Small intestine (tissue), 7 donors: ENCODE results near the gene SH3BP2. TPM values are rescaled to one million over a fixed set of nuclear protein-coding genes. Genes with fewer than 3 reads are reported as not detected.

ENCODE experiments used
- DNase-seq, 2 donors: peaks; one replicate each; pipeline versions ENCODE4 v3.0.0 to v3.0.0-alpha.2; 2013
- FAIRE-seq: peaks from 2 replicates; lab custom pipeline; 2012; peaks lifted over from hg19 to GRCh38; lab: Jason Lieb, UNC
- H3K27ac ChIP-seq, 3 donors: one replicate each; pipeline ENCODE4 v1.5.1; 2013; ENCODE audit warnings: low read length in 2 of 3, mild to moderate bottlenecking in 2 of 3, control low read depth in 1 of 3, inconsistent platforms in 1 of 3, low read depth in 1 of 3, moderate library complexity in 1 of 3
- H3K27me3 ChIP-seq, 3 donors: one replicate each; pipeline ENCODE4 v1.6.1; 2013; ENCODE audit warnings: low read length in 3 of 3, inconsistent platforms in 1 of 3; ENCODE audit not compliant: control insufficient read depth in 3 of 3, insufficient read depth in 3 of 3
- H3K36me3 ChIP-seq, 3 donors: one replicate each; pipeline ENCODE4 v1.6.1; 2013; ENCODE audit warnings: low read length in 3 of 3, inconsistent platforms in 1 of 3, low read depth in 1 of 3, mild to moderate bottlenecking in 1 of 3, moderate library complexity in 1 of 3; ENCODE audit not compliant: control insufficient read depth in 3 of 3, insufficient read depth in 2 of 3
- H3K4me1 ChIP-seq, 3 donors: one replicate each; pipeline ENCODE4 v1.6.1; 2013; ENCODE audit warnings: low read length in 2 of 3, inconsistent platforms in 1 of 3, low read depth in 1 of 3, mild to moderate bottlenecking in 1 of 3, moderate library complexity in 1 of 3; ENCODE audit not compliant: control insufficient read depth in 3 of 3, insufficient read depth in 2 of 3
- H3K4me3 ChIP-seq, 3 donors: one replicate each; pipeline ENCODE4 v1.5.1; 2013; ENCODE audit warnings: low read length in 3 of 3, control low read depth in 1 of 3, inconsistent platforms in 1 of 3, low read depth in 1 of 3, mild to moderate bottlenecking in 1 of 3, moderate library complexity in 1 of 3
- H3K9me3 ChIP-seq, 2 donors: one replicate each; pipeline ENCODE4 v1.6.1; 2013; ENCODE audit warnings: low read depth in 1 of 2, low read length in 1 of 2; ENCODE audit not compliant: control insufficient read depth in 2 of 2, insufficient read depth in 1 of 2
- WGBS, 3 donors: extraction: QIAGEN DNeasy Blood & Tissue Kit; methylation state at CpG; one replicate each; pipeline ENCODE4 v1.1.7; 2013; 5-methylcytosine and 5-hydroxymethylcytosine counted together
- polyA plus RNA-seq, 4 donors: library from polyadenylated mRNA; stranded (reverse) in 3 of 4; unstranded in 1 of 4; fragments of 200-250 nt in 3 of 4; fragments of 120-200 nt in 1 of 4; gene quantifications; one replicate each; pipeline versions ENCODE4 v1.2.1 to v1.2.3, GENCODE V29; 2013
- donor health status: healthy with polysubstance abuse.
- donor health status: control.
- donor health status: control.
- donor health status: Bipolar disorder and iron deficiency.
- donor health status: healthy.

The SH3BP2 gene
- polyA plus RNA-seq, 4 donors, result 8.9 to 38.0 (median 23.6) TPM

DNA sequence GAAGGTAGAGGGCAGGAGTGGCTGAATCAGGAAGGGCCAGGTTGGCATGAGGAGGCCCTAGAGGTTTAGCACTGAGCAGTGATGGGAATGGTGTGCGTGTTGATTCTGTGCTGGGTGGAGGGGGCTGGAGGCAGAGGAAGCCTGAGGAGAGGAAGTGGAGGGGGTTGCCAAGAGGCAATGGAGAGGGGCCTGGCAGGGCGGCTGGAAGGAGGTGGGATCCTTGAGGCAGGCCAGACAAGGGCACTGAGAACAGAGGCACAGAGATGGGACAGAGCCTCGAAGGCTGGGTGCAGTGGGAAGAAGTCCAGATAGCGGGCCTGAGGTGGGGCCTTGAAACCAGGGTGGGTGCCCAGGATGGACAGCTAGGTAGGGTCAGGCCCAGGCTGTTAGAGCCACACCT, 24.3 kb downstream of the SH3BP2 start:
- Histone ChIP-seq H3K9me3 (no peaks in the 10 kb centered on the region), H3K36me3 (peaks cover 0 to 39% (median 0%) of the 10 kb centered on the region in 3 donors), H3K27ac (no peak overlapping the region), H3K4me1 (peaks cover 2 to 26% (median 6%) of the 10 kb centered on the region in 3 donors), H3K4me3 (no peak overlapping the region), H3K27me3 (no peaks in the 10 kb centered on the region)
- DNase-seq, result no peak
- WGBS, 3 donors, result 78 to 87% (median 78%) methylated on average over 4 of the region's 4 CpGs
- FAIRE-seq, result no peak

DNA sequence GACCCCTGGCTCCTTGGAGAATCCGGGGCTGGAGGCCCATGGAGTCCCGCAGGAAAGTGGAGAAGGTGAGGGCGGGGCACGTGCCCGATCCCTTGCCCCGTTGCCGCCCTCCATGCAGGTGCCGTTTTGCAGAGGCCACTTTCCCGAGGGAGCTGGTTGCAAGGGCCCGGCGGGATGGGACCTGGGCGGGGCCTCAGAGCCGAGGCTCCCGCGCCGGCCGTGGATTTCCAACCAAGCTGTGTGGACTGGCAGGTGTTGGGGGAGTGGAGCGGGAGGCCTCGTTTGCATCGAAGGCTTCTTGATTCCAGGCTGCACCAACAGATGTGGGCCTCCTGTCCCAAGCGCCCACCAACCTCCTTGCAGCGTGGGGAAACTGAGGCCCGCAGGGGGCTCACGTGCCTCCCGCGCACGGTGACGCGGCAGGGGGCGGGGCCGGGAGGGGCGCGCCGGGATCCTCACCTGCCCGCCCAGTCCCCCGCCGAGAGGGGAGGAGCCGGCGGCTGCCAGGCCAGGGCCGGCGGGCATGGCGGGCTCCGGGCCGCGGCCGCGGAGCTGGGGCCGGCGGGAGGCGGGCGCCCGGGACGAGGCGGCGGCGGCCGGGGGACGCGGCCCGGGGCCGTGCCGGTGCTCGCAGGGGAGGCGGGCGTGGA, 24.9 kb downstream of the SH3BP2 start:
- H3K4me1 ChIP-seq, result peaks cover 2 to 19% (median 2%) of the 10 kb centered on the region in 3 donors
- H3K27ac ChIP-seq, result peak overlapping the region in 2 of 3 donors; percentile 2 to 48
- H3K36me3 ChIP-seq, result peaks cover 1 to 45% (median 2%) of the 10 kb centered on the region in 3 donors
- H3K4me3 ChIP-seq, result peak overlapping the region; percentile 40 to 70 (median 55)
- H3K9me3 ChIP-seq, result no peaks in the 10 kb centered on the region
- DNase-seq, result peak; percentile 63 to 81
- WGBS, 3 donors, result 3 to 13% (median 6%) methylated on average over 36 to 65 of the region's 65 CpGs
- H3K27me3 ChIP-seq, result no peaks in the 10 kb centered on the region
- FAIRE-seq, result no peak

DNA sequence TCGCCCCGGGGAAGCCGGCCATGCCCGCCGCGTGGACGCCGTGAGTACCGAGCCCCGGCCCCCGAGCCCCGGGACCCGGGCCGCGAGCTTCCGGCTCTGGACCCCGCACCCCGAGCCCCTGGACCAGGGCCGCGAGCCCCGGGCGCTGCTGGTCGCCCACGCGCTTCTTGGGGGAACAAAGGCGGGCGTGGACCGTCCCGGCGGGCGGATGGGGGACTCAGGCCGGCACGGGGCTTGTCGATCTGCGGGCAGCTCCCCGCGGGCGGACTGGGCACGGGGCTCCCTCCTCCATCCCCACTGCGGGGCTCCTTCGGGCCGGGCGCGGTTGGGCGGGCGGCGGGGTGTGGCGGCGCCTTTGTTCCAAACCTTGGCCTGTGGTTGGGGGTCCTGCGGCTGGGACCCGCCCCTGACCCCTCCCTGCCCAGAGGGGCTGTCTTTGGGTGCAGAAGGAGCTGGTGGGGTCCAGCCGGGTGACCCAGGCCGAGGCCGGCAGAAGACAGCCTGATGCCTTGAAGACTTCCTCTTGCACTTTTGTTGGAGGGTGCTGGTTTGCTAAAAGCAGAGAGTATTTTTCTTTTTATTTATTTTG, 25.6 kb downstream of the SH3BP2 start:
- Histone ChIP-seq H3K4me3 (peak overlapping the region; percentile 40 to 70 (median 65)), H3K27me3 (no peaks in the 10 kb centered on the region), H3K27ac (peak overlapping the region in 1 of 3 donors; percentile 5), H3K9me3 (no peaks in the 10 kb centered on the region), H3K36me3 (peaks cover 2 to 48% (median 4%) of the 10 kb centered on the region in 3 donors), H3K4me1 (peaks cover 0 to 16% (median 2%) of the 10 kb centered on the region in 3 donors)
- 1 to 11% (median 1%) methylated on average over 28 to 54 of the region's 54 CpGs for WGBS, 3 donors
- FAIRE-seq (no peak), DNase-seq (peak in 1 of 2 donors; percentile 56)

DNA sequence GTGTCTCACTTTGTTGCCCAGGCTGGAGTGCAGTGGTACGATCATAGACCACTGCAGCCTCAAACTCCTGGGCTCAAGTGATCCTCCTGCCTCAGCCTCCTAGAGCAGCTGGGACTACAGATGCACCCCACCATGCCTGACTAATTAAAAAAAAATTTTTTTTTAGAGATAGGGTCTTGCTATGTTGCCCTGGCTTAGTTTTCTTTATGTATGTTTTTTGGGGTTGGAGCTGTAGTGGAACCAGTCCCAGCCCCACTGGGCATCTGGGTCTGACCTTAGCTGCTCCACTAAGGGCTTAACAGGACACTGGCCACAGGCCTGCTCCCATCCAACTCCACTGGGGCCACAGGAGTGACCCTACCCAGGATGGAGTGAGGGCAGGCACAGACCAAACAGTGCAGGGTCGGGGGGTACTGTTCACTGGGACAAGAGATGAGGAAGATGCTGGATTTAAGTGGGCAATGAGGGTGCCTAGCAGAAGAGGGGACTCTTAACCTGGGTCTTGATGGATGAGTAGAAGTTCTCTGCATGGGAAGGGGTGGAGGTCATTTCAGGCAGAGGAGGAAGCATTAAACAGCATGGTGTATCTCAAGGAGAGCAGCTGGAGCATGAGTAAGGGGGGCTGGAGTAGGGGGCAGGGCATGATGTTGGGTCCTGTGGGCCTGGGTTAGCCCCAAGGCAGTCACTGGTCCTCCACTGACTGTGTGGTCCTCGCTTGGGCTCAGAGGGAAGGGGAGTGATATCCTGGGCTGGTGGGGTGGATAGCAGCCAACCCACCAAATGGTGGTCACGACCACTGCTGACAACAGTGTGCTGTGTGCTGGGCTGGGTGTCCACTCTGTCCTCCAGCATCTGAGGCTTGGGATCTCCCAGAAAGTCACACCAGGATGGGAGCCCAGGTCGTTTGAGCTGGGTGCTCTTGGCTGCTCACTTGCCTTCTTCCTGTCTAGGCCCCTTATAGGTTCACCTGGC, 26.6 kb downstream of the SH3BP2 start:
- Histone ChIP-seq H3K9me3 (no peaks in the 10 kb centered on the region), H3K27me3 (no peaks in the 10 kb centered on the region), H3K4me3 (peak overlapping the region in 1 of 3 donors; percentile 65), H3K27ac (no peak overlapping the region), H3K36me3 (peaks cover 2 to 54% (median 4%) of the 10 kb centered on the region in 3 donors), H3K4me1 (peaks cover 0 to 22% (median 2%) of the 10 kb centered on the region in 3 donors)
- FAIRE-seq, result no peak
- 81 to 89% (median 83%) methylated on average over 4 to 5 of the region's 5 CpGs for WGBS, 3 donors
- no peak for DNase-seq

DNA sequence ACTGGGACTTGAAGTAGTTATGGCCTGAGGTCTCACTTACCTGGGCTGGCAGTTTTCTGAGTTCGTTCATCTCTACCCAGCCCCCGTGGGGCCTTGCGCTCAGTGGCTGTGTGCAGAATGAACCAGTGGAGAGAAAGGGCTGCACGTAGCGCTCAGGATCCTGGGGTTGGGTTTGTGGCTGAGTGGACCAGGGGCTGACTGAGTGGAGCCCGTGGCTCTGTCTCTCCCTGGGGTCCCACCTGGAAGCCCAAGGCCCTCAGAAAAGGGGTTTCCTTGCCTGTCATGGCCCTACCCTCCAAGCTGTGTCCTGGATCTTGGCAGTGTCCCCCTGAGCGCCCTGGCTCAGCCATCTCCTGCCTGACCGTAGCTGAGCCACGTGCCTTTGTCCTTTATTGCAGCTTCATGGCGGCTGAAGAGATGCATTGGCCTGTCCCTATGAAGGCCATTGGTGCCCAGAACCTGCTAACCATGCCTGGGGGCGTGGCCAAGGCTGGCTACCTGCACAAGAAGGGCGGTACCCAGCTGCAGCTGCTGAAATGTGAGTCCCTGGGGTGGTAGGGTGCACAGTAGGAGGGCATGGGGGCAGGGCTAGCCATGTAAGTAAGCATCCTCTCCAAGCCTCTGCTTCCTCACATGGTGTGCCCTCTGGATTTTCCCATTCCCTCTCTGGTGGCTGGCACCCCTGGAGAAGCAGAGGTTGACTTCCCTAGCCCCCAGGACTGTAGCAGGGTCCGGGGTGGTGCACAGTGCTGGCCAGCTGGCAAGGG, 27.5 kb downstream of the SH3BP2 start:
- Histone ChIP-seq H3K36me3 (peaks cover 5 to 56% (median 6%) of the 10 kb centered on the region in 3 donors), H3K4me1 (peaks cover 0 to 22% (median 2%) of the 10 kb centered on the region in 3 donors), H3K27ac (no peak overlapping the region), H3K9me3 (no peaks in the 10 kb centered on the region), H3K27me3 (no peaks in the 10 kb centered on the region), H3K4me3 (no peak overlapping the region)
- 85 to 88% (median 86%) methylated on average over 13 of the region's 13 CpGs for WGBS, 3 donors
- no peak for FAIRE-seq
- DNase-seq, result no peak

DNA sequence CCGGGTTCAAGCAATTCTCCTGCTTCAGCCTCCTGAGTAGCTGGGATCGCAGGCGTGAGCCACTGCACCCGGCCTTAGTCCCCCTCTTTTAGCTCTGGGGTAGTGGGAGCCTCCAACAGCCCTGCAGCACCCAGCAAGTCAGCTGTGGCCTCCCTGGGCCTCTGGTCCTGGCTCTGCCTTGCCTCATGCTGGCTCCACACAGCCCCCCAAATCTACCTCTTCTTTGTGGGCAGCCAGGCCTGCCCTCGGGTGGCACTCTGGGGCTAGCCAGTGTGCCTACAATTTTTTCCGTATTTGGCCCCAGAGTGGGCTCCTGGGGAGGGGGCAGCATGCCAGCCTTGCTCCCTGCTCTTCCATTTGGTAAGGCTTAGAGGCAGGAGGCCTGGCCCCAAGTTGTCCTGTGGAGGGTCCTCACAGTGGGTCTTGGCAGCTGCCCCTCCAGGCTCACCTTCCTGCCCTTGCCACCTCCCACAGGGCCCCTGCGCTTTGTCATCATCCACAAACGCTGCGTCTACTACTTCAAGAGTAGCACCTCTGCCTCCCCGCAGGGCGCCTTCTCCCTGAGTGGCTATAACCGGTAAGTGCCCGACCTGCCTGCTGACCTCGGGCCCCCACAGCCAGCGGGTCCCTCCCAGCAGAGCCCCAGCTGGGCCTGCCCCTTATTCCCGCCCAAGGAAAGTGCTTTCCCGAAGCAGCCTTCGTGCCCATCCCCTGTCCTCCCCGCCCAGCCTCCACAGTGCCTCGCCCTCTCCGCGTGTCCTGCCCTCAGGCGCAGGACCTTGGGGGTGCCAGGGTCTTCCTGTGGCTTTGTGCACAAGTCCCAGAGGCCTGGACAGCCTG, 29.8 kb downstream of the SH3BP2 start:
- no peaks in the 10 kb centered on the region for H3K9me3 ChIP-seq
- peaks cover 5 to 78% (median 6%) of the 10 kb centered on the region in 3 donors for H3K36me3 ChIP-seq
- H3K27ac ChIP-seq, result no peak overlapping the region
- FAIRE-seq (no peak), DNase-seq (no peak)
- WGBS, 3 donors, result 88 to 92% (median 90%) methylated on average over 22 to 23 of the region's 23 CpGs
- no peak overlapping the region for H3K4me3 ChIP-seq
- no peaks in the 10 kb centered on the region for H3K27me3 ChIP-seq
- peaks cover 0 to 16% (median 0%) of the 10 kb centered on the region in 3 donors for H3K4me1 ChIP-seq

DNA sequence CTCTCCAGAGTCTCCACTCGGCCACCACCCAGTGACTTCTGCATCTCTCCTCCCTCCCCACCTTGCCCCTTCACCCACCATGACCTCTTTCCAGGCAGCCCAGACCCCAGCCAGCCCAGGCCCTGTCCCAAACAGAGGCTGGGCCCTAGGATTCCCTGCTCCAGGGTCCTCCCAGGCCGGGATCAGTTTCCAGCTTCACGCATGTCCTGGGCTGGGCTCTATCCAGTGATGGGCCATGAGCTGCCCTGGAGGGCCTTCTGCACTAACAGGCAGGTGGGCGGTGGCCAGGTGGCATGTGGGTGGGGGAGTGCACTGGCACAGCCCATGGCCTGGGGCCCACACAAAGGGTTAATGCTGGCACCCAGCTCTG, 30.4 kb downstream of the SH3BP2 start:
- WGBS, 3 donors, result 77 to 92% (median 89%) methylated on average over 4 of the region's 4 CpGs
- DNase-seq (no peak), FAIRE-seq (no peak)
- Histone ChIP-seq H3K4me3 (no peak overlapping the region), H3K9me3 (no peaks in the 10 kb centered on the region), H3K36me3 (peaks cover 5 to 85% (median 8%) of the 10 kb centered on the region in 3 donors), H3K27ac (no peak overlapping the region), H3K4me1 (peaks cover 0 to 14% (median 0%) of the 10 kb centered on the region in 3 donors), H3K27me3 (no peaks in the 10 kb centered on the region)
